ENCODE results near the gene PLA2G6. TPM values are rescaled to one million over a fixed set of nuclear protein-coding genes. Genes with fewer than 3 reads are reported as not detected.

The PLA2G6 gene
- total RNA-seq, 2 donors from 2014 or later: 61.5 to 138 TPM

- H3K27me3 ChIP-seq (replicated peaks; ENCODE audit: insufficient read depth): no peaks in the 10 kb centered on the region
- WGBS: 83% methylated on average over 10 of the region's 10 CpGs
- no peaks in the 10 kb centered on the region for H3K4me1 ChIP-seq (replicated peaks)
- intact Hi-C loops (cut with DNase I): loop anchor here (5.0 kb wide), 2 partner anchors 72 to 117 kb away; partner anchors contain the start of genes CSNK1E and TMEM184B
- TF ChIP-seq POLR2AphosphoS5 (IDR thresholded peaks at IDR 0.05) (no peak), CTCF (IDR thresholded peaks at IDR 0.05) (no peak), POLR2A (IDR thresholded peaks at IDR 0.05) (no peak)
- no peak overlapping the region for H3K4me3 ChIP-seq
- no peak overlapping the region for H3K27ac ChIP-seq
- no peaks in the 10 kb centered on the region for H3K9me3 ChIP-seq
- no peak for DNase-seq (ENCODE audit: low spot score)
- H3K36me3 ChIP-seq: no peaks in the 10 kb centered on the region
Measured at GRCh38 chr22:38199826-38200559, 18.4 kb upstream of the PLA2G6 start.

DNA sequence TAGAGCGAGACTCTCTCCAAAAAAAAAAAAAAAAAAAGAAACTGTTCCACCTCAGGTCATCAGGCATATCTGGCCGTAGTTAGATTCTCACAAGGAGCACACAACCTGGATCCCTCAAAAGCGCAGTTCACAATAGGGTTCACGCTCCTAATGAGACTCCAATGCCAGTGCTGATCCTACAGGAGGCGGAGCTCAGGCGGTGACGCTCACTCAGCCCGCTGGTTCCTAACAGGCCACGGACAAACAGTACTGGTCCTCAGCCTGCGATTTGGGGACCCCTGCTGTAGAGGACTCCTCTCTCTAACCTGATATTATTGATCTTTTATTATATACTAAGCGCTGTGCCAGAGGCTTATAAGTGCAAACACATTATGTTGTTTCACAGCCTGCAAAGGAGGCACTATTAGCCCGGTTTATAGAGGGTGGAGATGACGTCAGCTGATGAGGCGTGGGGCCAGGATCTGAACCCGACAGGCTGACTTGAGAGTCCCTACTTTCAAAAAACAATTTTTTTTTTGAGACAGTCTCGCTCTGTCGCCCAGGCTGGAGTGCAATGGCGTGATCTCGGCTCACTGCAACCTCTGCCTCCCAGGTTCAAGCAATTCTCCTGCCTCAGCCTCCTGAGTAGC, 15.3 kb upstream of the PLA2G6 start:
- Histone ChIP-seq H3K4me3 (no peak overlapping the region), H3K36me3 (no peaks in the 10 kb centered on the region), H3K27me3 (replicated peaks; ENCODE audit: insufficient read depth) (no peaks in the 10 kb centered on the region), H3K27ac (peak overlapping the region; percentile 15), H3K4me1 (replicated peaks) (no peaks in the 10 kb centered on the region), H3K9me3 (no peaks in the 10 kb centered on the region)
- TF ChIP-seq POLR2A (IDR thresholded peaks at IDR 0.05): no peak
- peak; percentile 39 for TF ChIP-seq POLR2AphosphoS5 (IDR thresholded peaks at IDR 0.05)
- WGBS: 45% methylated on average over 19 of the region's 19 CpGs
- intact Hi-C loops (cut with DNase I): no loop called here
- peak; percentile 42 for DNase-seq (ENCODE audit: low spot score)

GRCh38 chr22:38193580-38193979, 11.9 kb upstream of the PLA2G6 start:
- WGBS: 72% methylated on average over 6 of the region's 6 CpGs
- Histone ChIP-seq H3K27me3 (replicated peaks; ENCODE audit: insufficient read depth) (no peaks in the 10 kb centered on the region), H3K36me3 (no peaks in the 10 kb centered on the region), H3K4me3 (no peak overlapping the region), H3K27ac (no peak overlapping the region), H3K9me3 (no peaks in the 10 kb centered on the region), H3K4me1 (replicated peaks) (no peaks in the 10 kb centered on the region)
- no peak for TF ChIP-seq CTCF (IDR thresholded peaks at IDR 0.05)
- TF ChIP-seq POLR2AphosphoS5 (IDR thresholded peaks at IDR 0.05): no peak
- TF ChIP-seq POLR2A (IDR thresholded peaks at IDR 0.05): no peak
- no peak for DNase-seq (ENCODE audit: low spot score)
- intact Hi-C loops (cut with DNase I): no loop called here

DNA sequence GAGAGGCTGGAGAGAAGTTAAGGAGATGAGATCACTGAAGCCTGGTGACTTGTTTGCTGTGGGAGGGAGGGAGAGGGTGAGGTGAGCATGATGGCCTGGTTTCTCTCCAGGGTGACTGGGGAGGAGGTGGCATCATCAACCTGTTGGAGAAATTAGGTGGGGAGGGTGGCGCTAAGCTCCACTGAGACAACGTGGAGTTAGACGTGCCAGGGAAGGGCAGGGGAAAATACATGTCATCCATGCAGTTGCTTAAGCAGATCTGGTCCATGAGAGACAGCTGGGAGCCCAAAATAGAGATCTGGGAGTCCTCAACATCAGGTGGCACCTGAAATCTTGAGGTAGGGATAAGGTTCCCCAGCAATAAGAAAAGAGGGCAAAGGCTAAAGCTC, 10.8 kb upstream of the PLA2G6 start:
- Histone ChIP-seq H3K9me3 (no peaks in the 10 kb centered on the region), H3K4me3 (no peak overlapping the region), H3K4me1 (replicated peaks) (no peaks in the 10 kb centered on the region), H3K27me3 (replicated peaks; ENCODE audit: insufficient read depth) (no peaks in the 10 kb centered on the region), H3K36me3 (no peaks in the 10 kb centered on the region), H3K27ac (no peak overlapping the region)
- intact Hi-C loops (cut with DNase I): no loop called here
- WGBS: 82% methylated on average over 3 of the region's 3 CpGs
- TF ChIP-seq POLR2AphosphoS5 (IDR thresholded peaks at IDR 0.05) (no peak), CTCF (IDR thresholded peaks at IDR 0.05) (no peak), POLR2A (IDR thresholded peaks at IDR 0.05) (no peak)
- no peak for DNase-seq (ENCODE audit: low spot score)

DNA sequence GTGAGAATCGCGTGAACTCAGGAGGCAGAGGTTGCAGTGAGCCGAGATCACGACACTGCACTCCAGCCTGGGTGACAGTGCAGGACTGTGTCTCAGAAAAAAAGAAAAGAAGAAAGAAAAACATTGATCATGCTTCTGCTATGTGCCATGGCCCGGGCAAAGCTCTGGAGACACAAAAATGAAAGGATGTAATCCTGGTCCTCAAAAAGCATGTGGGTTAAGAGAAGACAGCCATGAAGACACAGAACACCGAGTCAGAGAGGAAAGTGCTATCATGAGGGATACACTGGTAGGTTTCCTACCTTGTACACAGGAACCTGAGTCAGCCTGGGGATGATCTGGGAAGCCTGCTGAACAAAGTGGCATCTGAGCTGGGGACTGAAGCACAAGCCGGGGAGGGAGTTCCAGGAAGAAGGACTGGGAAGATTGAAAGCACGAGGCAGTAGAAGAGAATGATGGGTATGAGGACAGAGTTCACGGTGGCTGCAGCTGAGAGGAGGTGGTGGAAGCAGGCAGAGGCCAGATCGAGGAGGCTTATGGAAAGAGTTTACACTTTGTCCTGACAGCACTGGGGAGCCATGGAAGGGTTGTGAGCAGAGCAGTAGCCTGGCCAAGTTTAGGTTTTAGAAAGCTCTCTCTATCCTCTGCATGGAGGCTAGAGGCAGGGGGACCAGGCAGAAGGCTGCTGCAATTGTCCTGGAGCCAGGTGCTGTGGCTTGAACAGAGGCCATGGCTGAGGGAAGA, 10.3 kb upstream of the PLA2G6 start:
- intact Hi-C loops (cut with DNase I): no loop called here
- WGBS: 84% methylated on average over 10 of the region's 10 CpGs

More for the DNA sequence above, 10.3 kb upstream of the PLA2G6 start:
- Histone ChIP-seq H3K27ac (no peak overlapping the region), H3K27me3 (replicated peaks; ENCODE audit: insufficient read depth) (no peaks in the 10 kb centered on the region), H3K36me3 (no peaks in the 10 kb centered on the region), H3K4me3 (no peak overlapping the region), H3K9me3 (no peaks in the 10 kb centered on the region), H3K4me1 (replicated peaks) (no peaks in the 10 kb centered on the region)
- no peak for DNase-seq (ENCODE audit: low spot score)
- no peak for TF ChIP-seq CTCF (IDR thresholded peaks at IDR 0.05)
- TF ChIP-seq POLR2A (IDR thresholded peaks at IDR 0.05): no peak
- TF ChIP-seq POLR2AphosphoS5 (IDR thresholded peaks at IDR 0.05): no peak

Measured in prostate gland (tissue), 2 donors.